ENCODE data around the gene LCN1. TPM values are rescaled to one million over a fixed set of nuclear protein-coding genes. Genes with fewer than 3 reads are reported as not detected.

Gene LCN1
- total and polyA plus RNA-seq, 2 of the 8 experiments (the other 6 are each of a cell fraction or from before 2014, with no cell fraction given) = not detected

- no peaks in the 10 kb centered on the region for H3K79me1 ChIP-seq (ENCODE audit: low read depth, low read length)
- no peak overlapping the region for H4K91ac ChIP-seq (replicated peaks; ENCODE audit: insufficient read length, low read length)
- 93% methylated on average over 20 of the region's 31 CpGs; no CpG with 5 or more reads in 1 of the 2 experiments for WGBS, 2 experiments (ENCODE audit: extremely low coverage in 1 of 2, insufficient coverage in 1 of 2, insufficient read length in 1 of 2, insufficient replicate concordance in 2 of 2, low coverage in 1 of 2, low lambda C conversion rate in 2 of 2, missing lambda C conversion rate in 1 of 2)
- H3K18ac ChIP-seq (ENCODE audit: extremely low read depth, low read length) = no peak overlapping the region
- no peak overlapping the region for H3K56ac ChIP-seq (replicated peaks; ENCODE audit: insufficient read length, low read depth, low read length)
- H3K9ac ChIP-seq (replicated peaks in 1 of 4; ENCODE audit: extremely low read depth in 1 of 4, low read depth in 3 of 4, low read length in 3 of 4) = no peak overlapping the region
- no peak overlapping the region for H3K14ac ChIP-seq (ENCODE audit: insufficient read length)
- H2AK5ac ChIP-seq (ENCODE audit: low read depth, low read length) = no peak overlapping the region; the same call in 1 of the 2 replicates
- H2BK12ac ChIP-seq (ENCODE audit: low read depth, low read length) = no peak overlapping the region
- H3K4me2 ChIP-seq (ENCODE audit: insufficient read depth in 1 of 2, low read depth in 2 of 2, low read length in 2 of 2) = no peak overlapping the region
- H3K36me3 ChIP-seq (ENCODE audit: control insufficient read depth in 2 of 4, insufficient read depth in 4 of 4, low read length in 3 of 4) = no peaks in the 10 kb centered on the region
- POLR2A ChIA-PET (ENCODE audit: partially characterized antibody) = no interaction called here
- H3K23ac ChIP-seq (ENCODE audit: insufficient read length) = no peak overlapping the region
- no peak for FAIRE-seq
- no peak overlapping the region for H3K4ac ChIP-seq (replicated peaks; ENCODE audit: insufficient read length, low read depth, low read length)
- no peaks in the 10 kb centered on the region for H4K20me1 ChIP-seq (replicated peaks in 1 of 2; ENCODE audit: control insufficient read depth in 1 of 2, insufficient read depth in 2 of 2, low read length in 2 of 2)
- no peaks in the 10 kb centered on the region for H3K23me2 ChIP-seq (ENCODE audit: low read depth, low read length)
- H3K79me2 ChIP-seq (ENCODE audit: control insufficient read depth in 1 of 2, insufficient read depth in 2 of 2, low read length in 2 of 2) = no peaks in the 10 kb centered on the region
- peak in 1 of 2 experiments; percentile 42 for DNase-seq (ENCODE audit: low read depth in 1 of 2, low spot score in 2 of 2)
- H3K27me3 ChIP-seq (replicated peaks in 1 of 4; ENCODE audit: control insufficient read depth in 3 of 4, extremely low read depth in 1 of 4, insufficient read depth in 3 of 4, low read length in 3 of 4) = no peaks in the 10 kb centered on the region
- H4K5ac ChIP-seq (ENCODE audit: insufficient read length, low read depth, low read length) = no peak overlapping the region
- CTCF ChIA-PET (ENCODE audit: partially characterized antibody) = interaction anchor here (0.6 to 3.0 kb wide), 7 partner anchors 8 to 284 kb away, joined by 3 to 14 read pairs (median 4); no protein-coding TSS in a partner anchor
- H3K4me1 ChIP-seq (replicated peaks in 1 of 4; ENCODE audit: control insufficient read depth in 3 of 4, insufficient read depth in 4 of 4, low read length in 3 of 4) = peaks cover 0 to 12% (median 6%) of the 10 kb centered on the region in 4 experiments; a peak in 5 of 7 replicates
- H2BK15ac ChIP-seq (ENCODE audit: low read length) = 0 out of 2 replicates have a peak overlapping the region, but pooled peaks have one; percentile 46
- no peak overlapping the region for H2BK5ac ChIP-seq (ENCODE audit: low read depth, low read length)
- no peaks in the 10 kb centered on the region for H3K9me3 ChIP-seq (ENCODE audit: insufficient read depth in 2 of 2, low read depth in 1 of 2, low read length in 1 of 2)
- H2AFZ ChIP-seq (ENCODE audit: low read length) = no peak overlapping the region
- no peak overlapping the region for H3K27ac ChIP-seq (ENCODE audit: low read depth, low read length)
- H3K4me3 ChIP-seq (ENCODE audit: extremely low read depth in 1 of 4, insufficient read depth in 2 of 4, low read depth in 3 of 4, low read length in 4 of 4) = no peak overlapping the region
- no peak overlapping the region for H2BK120ac ChIP-seq (replicated peaks; ENCODE audit: low read depth, low read length)
- H2BK20ac ChIP-seq (ENCODE audit: low read length) = no peak overlapping the region
- H4K8ac ChIP-seq (ENCODE audit: extremely low read depth, insufficient read depth, low read length) = no peak overlapping the region
- TF ChIP-seq ATF3 (IDR thresholded peaks at IDR 0.05; ENCODE audit: insufficient read depth, low read depth, low read length) (no peak), BACH1 (IDR thresholded peaks at IDR 0.05; ENCODE audit: low read length) (no peak), KDM4A (IDR thresholded peaks at IDR 0.05; ENCODE audit: low read depth, low read length, severe bottlenecking) (no peak), GABPA (IDR thresholded peaks at IDR 0.05; ENCODE audit: borderline replicate concordance, insufficient read depth, low read length) (no peak), KDM1A (IDR thresholded peaks at IDR 0.05; ENCODE audit: borderline replicate concordance, low read length) (no peak), SUZ12 (IDR thresholded peaks at IDR 0.05; ENCODE audit: low read length) (no peak), ASH2L (IDR thresholded peaks at IDR 0.05; ENCODE audit: low read length) (no peak), EZH2 (IDR thresholded peaks at IDR 0.05; ENCODE audit: low read depth, low read length, severe bottlenecking) (no peak), PHF8 (conservative IDR thresholded peaks at IDR 0.05; ENCODE audit: low read depth, low read length) (no peak), TAF1 (IDR thresholded peaks at IDR 0.05; ENCODE audit: low read depth, low read length) (no peak), POLR2AphosphoS5 (IDR thresholded peaks at IDR 0.05; ENCODE audit: low read depth, low read length) (no peak)
Observed at GRCh38 chr9:135525241-135526088, 4.2 kb downstream of the LCN1 start.

Measured in H1 (cell line).